Measurements from ENCODE around the gene MYH10. TPM values are rescaled to one million over a fixed set of nuclear protein-coding genes. Genes with fewer than 3 reads are reported as not detected.

MYH10 gene
- total RNA-seq, 1 donor from 2014 or later: 83.3 TPM

GRCh38 chr17:8628172-8628571, 2.4 kb downstream of the MYH10 start:
- H3K4me1 ChIP-seq: peaks cover 20% of the 10 kb centered on the region
- intact Hi-C loops (cut with DNase I): no loop called here
- no peak for ATAC-seq
- H3K27me3 ChIP-seq (ENCODE audit: low read depth): peaks cover 12% of the 10 kb centered on the region
- H3K4me3 ChIP-seq: peak overlapping the region; percentile 88
- no peaks in the 10 kb centered on the region for H3K9me3 ChIP-seq
- no peaks in the 10 kb centered on the region for H3K36me3 ChIP-seq
- no peak overlapping the region for H3K27ac ChIP-seq
- no peak for TF ChIP-seq CTCF (IDR thresholded peaks at IDR 0.05)
- DNase-seq: no peak

- H3K9me3 ChIP-seq: no peaks in the 10 kb centered on the region
- DNase-seq: no peak
- H3K27me3 ChIP-seq (ENCODE audit: low read depth): no peaks in the 10 kb centered on the region
- no peak for TF ChIP-seq CTCF (IDR thresholded peaks at IDR 0.05)
- no peaks in the 10 kb centered on the region for H3K4me1 ChIP-seq
- H3K4me3 ChIP-seq: no peak overlapping the region
- no peak overlapping the region for H3K27ac ChIP-seq
- no peak for ATAC-seq
- H3K36me3 ChIP-seq: no peaks in the 10 kb centered on the region
- intact Hi-C loops (cut with DNase I): no loop called here
Measured at GRCh38 chr17:8623591-8623990, 6.9 kb downstream of the MYH10 start.

- Histone ChIP-seq H3K4me1 (no peaks in the 10 kb centered on the region), H3K4me3 (no peak overlapping the region), H3K9me3 (no peaks in the 10 kb centered on the region), H3K36me3 (no peaks in the 10 kb centered on the region), H3K27me3 (ENCODE audit: low read depth) (no peaks in the 10 kb centered on the region), H3K27ac (no peak overlapping the region)
- ATAC-seq (no peak), DNase-seq (no peak)
- intact Hi-C loops (cut with DNase I): no loop called here
- no peak for TF ChIP-seq CTCF (IDR thresholded peaks at IDR 0.05)
Measured at GRCh38 chr17:8622191-8622590, 8.3 kb downstream of the MYH10 start.

- Histone ChIP-seq H3K9me3 (no peaks in the 10 kb centered on the region), H3K36me3 (no peaks in the 10 kb centered on the region), H3K27ac (no peak overlapping the region), H3K27me3 (ENCODE audit: low read depth) (no peaks in the 10 kb centered on the region), H3K4me1 (no peaks in the 10 kb centered on the region), H3K4me3 (no peak overlapping the region)
- intact Hi-C loops (cut with DNase I): no loop called here
- TF ChIP-seq CTCF (IDR thresholded peaks at IDR 0.05): no peak
- ATAC-seq (no peak), DNase-seq (no peak)
Measured at GRCh38 chr17:8621585-8621984, 8.9 kb downstream of the MYH10 start.

- no peaks in the 10 kb centered on the region for H3K36me3 ChIP-seq
- no peak for TF ChIP-seq CTCF (IDR thresholded peaks at IDR 0.05)
- no peaks in the 10 kb centered on the region for H3K27me3 ChIP-seq (ENCODE audit: low read depth)
- H3K4me3 ChIP-seq: no peak overlapping the region
- no peaks in the 10 kb centered on the region for H3K4me1 ChIP-seq
- intact Hi-C loops (cut with DNase I): no loop called here
- H3K27ac ChIP-seq: no peak overlapping the region
- no peaks in the 10 kb centered on the region for H3K9me3 ChIP-seq
- DNase-seq: no peak
- ATAC-seq: no peak
Measured at GRCh38 chr17:8619294-8619693, 11.2 kb downstream of the MYH10 start.

- Histone ChIP-seq H3K4me1 (no peaks in the 10 kb centered on the region), H3K4me3 (no peak overlapping the region), H3K36me3 (no peaks in the 10 kb centered on the region), H3K9me3 (no peaks in the 10 kb centered on the region), H3K27me3 (ENCODE audit: low read depth) (no peaks in the 10 kb centered on the region), H3K27ac (no peak overlapping the region)
- DNase-seq: no peak
- intact Hi-C loops (cut with DNase I): no loop called here
- no peak for TF ChIP-seq CTCF (IDR thresholded peaks at IDR 0.05)
- no peak for ATAC-seq
Measured at GRCh38 chr17:8618825-8619224, 11.7 kb downstream of the MYH10 start.

Data from lower lobe of right lung (tissue), 2 donors.